CD4-positive, alpha-beta T cell treated with Interleukin-4 for 4 hours (primary cell): Measurements from ENCODE around the gene SSR2.
"Not testable (repeated sequence)": the region's sequence is repeated elsewhere in the genome, so short reads cannot be mapped to it uniquely, and the experiment has no call there.

Source experiments
- DNase-seq: peaks from one replicate; pipeline ENCODE4 v3.0.0-alpha.2; 2020

Gene SSR2

DNA sequence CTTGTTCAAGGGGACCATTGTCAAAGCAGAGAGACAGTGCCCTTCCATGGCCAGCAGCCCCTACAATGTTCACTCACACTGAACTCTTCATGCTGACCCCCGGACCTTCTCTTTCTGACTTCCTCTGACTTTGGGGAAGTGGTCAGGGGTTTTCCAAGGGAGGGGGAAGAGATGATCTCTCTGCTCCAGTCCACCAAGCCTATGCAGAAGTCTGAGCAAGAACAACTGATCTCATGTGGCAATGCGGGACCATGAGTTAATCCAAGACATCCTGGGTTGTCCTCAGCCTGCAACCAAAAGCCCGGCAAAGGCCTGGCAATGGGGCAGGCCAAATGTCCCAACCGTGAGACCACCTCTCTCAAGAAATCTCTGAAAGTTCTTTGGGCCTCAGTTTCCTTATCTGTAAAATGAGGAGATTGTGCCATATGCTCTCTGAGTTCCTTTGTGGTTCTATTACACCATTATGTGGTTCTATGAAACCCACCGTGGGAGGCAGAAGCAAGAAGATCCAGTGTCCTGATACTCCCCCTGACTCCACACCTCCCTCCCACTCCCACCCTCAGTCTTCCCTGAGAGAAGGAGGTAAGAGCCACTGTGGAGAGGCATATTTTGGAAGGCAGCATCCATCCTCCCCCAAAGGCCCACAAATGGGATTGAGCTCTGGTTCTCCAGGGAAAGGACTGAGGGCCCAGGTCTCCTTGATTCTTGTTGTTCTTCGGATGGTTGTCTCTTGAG, 30.6 kb downstream of the SSR2 start:
- DNase-seq, result no peak

DNA sequence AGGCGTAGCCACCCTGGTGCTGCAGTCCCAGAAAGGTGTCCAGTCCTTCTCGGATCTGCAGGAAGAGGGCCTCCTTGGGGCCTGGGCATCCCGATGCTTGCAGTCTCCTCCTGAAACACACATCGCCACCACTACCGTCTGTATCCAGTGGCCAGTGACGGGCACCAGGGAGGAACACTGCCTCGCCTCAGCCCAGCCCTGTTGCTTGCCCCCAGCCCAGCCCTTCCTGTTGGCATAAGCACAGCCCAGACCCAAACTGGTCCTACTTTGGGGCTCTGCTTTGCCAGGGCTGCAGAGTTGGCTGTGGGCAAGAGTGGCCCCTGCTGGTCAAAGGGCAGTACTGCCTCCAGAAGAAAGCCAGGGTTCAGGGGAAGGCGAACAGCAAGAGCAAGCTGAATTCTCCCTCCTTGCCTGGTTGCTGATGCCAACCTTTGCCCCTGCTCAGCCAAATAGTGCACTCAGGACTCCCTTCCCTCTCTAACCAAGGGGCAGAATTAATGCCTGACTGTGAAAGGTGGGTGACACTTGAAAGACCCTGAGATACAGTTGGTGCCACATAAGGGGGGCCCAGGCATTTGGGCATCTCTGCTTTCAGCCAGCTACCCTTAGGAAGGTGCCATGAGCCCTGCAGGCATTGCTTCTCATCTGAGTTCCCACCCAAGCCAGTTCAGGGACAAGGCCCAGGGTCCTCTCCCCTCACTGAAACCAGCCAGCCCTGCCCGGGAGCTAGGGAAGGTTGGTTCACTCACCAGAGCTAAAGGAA, 31.3 kb downstream of the SSR2 start:
- DNase-seq, result peak; percentile 80

DNA sequence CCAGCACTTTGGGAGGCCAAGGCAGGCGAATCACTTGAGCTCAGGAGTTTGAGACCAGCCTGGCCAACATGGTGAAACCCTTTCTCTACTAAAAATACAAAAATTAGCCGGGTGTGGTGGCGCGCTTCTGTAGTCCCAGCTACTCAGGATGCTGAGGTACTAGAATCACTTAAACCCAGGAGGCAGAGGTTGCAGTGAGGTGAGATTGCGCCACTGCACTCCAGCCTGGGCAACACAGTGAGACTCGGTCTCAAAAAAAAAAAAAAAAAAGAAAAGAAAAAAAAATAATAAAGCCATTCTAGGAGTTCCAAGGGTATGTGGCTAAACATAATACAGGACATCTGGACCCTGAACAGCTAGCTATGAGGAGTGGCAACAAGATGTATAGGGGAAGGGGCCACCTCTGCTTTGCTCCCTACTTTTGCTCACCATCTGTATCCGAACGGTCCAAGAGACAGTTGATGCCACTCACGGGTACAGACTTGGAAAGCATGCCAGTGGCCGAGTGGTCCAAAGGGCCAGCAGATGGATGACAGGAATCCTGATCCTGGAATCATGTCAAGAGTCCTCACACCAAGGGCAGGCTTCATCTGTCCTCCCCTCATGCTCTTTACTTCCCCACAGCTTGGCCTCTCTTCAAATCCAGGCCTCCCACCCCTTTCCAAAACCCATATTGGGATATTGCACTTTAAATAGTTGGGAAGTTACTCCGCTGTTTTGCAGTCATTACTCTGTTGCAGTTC, 35.7 kb downstream of the SSR2 start:
- DNase-seq, result not testable (repeated sequence)

DNA sequence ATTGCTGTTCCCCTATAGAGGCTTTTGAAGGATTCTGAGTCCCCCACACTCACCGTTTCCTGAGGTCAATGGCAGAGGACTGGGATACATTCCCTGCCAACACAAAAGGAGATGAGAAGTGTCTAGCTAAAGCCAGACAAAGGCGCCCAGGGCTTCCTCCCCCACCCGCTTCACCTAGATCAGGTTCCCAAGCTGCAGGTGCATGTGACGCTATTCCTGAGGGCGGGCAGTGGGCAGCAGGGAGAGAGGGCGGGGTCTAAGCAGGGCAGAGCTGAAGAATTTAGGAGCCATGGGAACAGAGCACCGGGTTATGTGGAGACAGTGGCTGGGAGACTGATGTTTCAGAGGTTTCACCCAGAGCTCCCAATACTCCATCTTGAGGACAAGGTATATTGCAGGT, 36.4 kb downstream of the SSR2 start:
- no peak for DNase-seq

DNA sequence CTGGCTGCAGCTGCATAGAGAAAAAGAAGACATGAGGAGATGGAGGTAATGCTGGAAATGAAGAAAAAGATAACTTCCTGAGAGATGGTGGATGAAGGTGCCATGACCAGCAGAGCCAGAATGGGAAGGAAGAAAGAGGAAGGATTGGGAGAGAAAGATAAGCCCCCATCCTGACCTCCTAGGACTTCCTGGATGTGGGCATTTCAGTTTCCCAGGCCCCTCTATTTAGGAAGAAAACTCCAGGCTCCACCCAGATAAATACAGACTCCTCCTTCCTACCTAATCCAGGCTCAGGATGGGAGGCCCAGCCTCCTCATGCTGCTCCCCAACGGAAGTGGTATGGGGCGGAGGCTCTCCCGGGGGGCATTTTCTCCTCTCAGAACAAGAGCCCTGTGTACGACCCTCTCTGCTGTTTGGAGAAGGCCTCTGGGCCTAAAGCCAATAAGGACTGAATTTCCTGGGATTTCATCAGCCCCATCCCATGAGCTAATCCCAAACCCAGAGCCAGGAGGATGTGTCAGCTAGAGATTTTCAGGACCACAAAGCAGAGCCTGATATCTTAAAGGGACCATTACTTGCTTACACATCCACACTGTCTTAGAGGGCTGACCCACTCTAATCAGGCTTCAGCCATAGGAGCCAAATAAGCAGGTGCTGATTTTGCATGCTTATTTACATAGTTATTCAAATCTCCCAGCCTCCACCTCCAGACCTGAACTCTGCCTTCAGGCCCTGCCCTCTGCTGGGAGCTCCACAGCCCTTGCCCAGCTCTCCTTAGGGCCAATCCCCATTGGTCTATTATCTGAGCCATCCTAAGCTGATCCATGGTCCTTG, 37.3 kb downstream of the SSR2 start:
- DNase-seq, result no peak

DNA sequence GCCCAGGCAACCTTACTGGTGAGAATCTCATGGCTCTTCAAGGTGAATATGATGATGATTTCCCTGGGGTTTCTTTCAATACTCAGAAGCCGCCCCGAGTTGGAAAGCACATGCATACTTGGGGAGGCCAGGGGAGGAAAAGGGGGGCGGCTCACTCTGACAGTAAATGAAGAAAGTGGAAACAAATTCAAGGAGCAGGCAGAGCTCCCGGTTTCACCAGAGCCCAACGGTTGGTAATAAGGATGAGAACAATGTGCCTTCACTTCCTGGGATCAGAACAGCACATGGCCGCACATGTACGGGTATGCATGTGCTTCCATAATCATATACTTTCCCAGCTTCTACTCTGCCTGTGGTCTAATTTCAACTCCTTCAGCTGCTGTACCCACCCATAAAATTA, 38.6 kb downstream of the SSR2 start:
- no peak for DNase-seq

DNA sequence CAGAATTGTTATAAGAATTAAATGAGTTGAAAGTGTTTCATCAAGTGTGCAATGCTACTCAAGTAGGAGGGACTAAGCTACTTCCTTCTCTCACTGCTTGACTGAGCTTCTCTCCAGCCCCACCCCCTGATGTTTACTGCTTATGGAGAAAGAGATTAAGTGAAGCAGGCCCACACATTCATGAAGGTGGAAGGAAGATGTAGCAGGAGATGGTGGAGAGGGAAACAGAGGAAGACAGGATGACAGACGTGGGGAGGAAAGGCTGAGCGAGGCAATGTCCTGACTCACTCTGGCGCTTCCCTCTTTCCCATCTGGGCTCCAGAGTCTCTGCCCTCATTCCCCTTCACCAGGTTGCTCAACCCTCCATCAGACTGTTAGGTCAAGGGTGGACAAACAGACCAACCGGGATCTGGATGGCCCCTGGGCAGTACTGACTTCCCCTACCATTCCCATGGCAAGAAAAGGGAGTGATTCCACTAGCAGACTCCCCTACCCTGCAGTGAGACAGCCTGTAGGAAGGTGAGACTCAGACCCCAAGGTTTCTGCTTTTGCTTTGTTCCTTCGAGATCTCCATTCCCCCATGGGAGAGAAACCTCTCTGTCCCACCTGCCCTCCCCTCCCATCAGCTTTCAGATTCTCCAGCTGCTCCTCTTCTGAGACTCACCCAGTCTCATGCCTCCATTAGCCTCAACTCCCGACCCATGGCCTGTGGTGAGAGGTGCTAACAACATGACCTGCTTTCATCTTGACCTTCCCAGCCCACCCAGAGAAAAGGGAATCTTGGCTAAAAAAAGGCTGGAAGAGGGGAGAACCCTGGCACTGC, 39.3 kb downstream of the SSR2 start:
- peak; percentile 58 for DNase-seq

DNA sequence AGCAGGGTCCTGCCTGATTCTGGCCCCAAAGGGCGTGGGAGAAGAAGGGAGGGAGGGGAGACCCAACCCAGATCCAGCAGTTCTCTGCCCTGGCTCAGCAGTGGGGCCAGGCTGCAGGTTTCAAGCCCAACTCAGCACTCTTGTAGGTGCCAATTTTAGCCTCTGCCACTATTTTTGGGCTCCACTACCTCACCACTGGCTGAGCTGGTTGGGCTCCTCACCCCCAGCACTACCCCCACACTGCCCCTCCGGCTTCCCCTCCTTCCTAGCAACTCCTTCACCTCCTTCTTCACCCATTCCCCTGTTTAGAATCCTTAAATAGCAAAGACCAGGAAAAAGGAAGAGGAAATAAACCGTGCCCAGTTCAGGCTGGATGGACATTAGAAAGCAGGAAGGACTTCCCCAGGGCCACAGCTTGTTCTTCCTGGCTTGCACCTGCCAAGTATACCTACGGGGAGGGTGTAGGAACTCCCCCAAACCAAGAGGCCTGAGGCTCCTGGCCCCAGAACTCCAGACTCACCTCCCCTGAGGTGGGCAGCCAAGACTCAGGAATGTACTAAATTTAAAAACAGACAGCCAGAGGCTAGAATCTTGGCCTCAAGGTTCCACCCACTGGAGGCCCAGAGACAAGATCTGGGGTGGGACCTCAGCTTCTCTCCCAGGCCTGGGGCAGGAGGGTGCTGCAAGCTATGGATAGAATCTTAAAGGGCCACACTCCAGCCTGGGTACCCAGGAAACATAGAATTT, 41.0 kb downstream of the SSR2 start:
- no peak for DNase-seq

DNA sequence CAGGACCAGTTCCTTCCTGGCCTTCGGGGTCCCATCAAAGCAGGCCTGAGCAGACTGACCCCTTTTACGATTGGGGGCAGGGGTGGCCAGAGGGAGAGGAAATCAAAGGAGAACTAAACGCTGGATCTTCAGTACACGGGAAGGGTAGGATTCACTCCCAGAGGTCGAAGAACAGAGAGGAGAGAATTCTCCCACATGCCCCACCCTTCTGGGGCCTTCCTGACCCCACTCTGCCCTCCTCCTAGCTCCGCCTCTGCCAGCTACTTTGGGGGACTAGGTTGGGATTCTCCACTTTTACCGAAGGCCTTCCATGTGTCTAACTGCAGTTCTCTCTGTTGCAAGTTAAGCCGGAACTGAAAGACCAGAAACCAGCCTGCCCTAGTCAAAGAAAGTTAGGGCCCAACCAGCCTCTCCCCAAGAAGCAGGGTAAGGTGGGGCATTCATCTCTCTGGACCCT, 41.8 kb downstream of the SSR2 start:
- no peak for DNase-seq

DNA sequence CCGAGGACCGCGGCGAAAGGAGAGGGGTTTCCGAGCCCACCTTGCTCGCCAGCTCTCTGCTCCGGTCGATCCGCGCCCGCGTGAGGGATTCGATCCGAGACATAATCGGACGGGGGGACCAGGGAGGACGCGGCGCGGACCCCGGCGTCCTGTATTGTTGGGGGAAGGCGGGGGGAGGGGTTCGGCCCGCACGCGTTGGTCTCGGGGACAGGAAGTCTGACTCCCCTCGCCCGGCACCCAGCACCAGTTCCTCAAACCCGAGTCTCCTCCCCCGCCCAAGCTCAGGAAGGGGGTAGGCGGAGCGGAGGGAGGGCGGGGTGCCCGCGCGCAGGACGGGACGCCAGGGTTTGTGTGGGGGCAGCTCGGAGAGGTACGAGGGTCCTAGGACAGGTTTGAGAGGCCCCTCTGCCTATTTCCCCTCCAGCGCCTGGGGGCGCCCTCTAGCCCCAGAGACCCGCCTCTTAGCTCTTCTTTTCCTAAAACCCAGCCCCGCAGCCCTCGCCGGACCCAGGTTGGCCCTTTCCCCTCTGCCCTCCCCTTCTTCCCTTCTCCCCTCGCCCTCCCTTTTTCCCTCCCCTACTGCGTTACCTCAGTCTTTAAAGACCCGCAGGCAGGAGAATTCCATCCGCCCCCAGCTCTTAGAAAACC, 42.3 kb downstream of the SSR2 start, which contains the start of gene ARHGEF2:
TSS of gene ARHGEF2 (minus strand) at position 223 of the 648 bp plus-strand sequence. CDS start at position 103, 120 bp downstream.
- peak; percentile 71 for DNase-seq

DNA sequence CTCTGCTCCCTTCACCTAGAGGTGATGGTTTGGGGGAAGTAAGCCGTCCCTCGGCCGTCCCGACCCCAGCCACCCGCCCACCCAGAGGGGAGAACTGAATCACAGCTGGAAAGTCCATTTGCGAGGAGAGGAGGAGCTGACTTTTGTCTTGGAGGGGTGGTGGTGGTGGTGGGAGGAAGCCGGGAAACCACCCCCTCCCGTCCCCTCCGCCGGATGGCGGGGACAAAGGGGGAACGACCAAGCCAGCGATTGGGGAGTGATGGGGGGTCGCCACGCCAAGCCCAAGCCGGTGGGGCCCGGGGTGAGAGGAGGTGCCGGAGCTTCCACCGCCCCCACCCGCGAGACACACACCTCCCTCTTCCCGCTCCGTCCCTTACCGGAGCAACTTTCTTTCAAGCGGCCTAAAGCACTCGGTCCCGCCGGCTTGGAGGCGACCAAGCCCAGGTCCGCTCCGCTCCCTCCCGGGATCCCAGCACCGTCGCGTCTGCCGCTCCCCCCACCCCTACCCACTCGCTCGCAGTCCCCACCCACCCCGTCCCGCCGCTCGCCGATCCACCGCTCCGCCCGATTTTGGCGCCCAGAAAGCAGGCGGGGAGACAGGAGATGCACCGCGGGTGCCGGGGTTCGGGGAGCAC, 42.9 kb downstream of the SSR2 start:
- peak; percentile 40 for DNase-seq

DNA sequence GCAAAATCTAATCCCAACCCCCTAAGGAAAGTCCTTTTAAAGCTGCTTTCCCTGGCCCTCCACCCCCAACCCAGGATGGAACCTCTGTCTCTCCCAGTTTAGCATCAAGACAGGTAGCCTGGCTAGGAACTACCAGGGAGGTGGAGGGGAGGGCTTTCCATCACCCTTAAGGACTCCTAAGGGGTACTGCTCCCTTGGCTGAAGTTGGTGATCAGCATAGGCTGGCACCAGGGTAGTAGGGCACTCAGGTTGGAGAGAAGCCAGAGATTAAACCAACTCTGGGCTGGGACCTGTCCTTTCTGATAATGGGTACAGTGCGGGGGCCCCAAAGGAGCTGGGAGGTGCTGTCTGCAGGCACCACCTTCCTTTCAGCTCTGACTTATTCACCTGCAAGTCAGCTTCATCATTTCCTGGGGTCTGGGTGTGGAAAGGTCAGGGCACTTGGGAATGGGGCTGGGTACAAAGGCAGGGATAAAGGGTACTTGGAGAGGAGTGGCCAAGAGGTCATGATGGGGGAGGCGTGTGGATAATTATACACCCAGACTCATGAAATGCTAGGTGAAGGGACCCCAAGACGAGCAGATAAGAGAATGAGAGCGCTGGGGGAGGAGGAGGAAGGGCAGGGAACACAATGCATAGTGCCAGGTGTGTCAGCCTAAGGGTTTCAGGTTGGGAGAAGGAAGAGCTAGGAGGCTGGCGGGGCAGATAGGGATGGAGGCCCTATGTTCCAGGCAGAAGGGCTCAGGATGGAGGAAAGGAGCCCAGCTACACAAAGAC, 43.6 kb downstream of the SSR2 start:
- DNase-seq, result no peak

DNA sequence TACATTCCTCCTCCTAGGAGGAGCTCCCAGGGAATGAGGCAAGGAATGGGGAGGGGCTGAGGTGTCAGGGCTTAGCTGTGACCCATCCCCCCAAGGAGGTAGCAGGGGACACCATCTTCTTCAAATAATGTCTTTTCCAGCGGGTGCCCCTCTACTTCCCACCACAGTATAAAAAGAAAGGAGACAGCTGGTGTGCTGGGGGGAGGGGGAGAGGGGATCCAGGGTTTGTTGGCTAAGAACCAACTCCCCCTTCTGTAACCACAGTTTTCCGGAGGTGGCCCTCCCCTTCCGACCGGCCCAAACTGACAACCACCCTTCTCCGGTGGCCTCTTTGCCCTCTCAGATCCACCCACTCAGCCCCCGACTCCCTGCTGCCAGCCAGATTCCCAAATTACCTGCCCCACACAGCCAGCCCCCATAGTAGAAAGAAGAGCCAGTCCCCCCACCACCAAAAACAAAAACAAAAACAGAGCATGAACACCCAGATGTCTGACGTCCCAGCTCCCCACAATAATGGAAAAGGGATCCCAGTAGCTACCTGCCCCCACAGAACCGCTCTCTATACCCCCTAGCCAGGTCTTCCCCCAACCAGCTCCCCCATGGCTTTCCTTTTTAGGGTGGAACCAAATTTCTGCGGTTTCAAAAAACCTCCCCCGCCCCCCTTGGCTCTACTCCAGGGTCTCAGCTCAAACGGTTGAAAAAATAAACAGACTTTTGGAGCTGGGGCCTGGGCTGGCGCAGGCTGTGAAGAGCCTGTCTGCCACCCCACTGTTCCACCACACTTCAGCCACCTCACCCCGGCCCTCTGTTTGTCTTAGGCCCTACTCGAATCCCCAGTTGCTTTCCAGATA, 44.5 kb downstream of the SSR2 start:
- DNase-seq, result peak; percentile 66

DNA sequence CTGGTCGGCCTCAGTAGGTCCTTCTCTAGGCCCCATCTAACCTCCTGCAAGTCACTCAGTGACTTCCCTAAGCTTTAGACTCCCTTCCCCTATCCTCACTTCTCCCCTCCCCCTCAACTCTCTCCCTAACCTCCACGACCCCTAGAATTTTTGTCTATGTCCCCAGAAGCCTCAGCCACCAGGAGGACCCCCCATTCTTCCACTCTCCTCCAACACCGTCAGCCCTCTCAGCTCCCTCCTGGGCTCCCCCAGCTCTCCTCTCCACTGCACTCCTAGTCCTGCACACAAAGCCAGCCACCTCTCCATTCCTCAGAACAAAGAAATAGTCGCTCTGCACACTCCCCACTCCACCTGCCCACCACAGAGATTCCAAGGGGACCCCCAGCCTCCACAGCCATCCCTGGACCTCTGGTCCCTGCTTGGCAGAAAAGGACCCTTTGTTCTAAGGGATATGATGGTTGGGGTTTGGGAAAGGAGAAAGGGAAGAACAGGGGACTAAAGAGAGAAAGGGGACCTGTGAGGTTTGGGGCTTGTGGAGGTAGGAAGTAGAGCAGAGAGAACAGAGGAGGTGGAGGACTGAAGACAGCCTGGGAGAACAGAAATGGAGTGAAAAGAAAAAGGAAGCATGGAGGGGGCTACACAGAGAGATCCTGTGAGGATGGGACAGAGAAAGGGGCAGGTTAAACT, 45.2 kb downstream of the SSR2 start:
- DNase-seq, result no peak

DNA sequence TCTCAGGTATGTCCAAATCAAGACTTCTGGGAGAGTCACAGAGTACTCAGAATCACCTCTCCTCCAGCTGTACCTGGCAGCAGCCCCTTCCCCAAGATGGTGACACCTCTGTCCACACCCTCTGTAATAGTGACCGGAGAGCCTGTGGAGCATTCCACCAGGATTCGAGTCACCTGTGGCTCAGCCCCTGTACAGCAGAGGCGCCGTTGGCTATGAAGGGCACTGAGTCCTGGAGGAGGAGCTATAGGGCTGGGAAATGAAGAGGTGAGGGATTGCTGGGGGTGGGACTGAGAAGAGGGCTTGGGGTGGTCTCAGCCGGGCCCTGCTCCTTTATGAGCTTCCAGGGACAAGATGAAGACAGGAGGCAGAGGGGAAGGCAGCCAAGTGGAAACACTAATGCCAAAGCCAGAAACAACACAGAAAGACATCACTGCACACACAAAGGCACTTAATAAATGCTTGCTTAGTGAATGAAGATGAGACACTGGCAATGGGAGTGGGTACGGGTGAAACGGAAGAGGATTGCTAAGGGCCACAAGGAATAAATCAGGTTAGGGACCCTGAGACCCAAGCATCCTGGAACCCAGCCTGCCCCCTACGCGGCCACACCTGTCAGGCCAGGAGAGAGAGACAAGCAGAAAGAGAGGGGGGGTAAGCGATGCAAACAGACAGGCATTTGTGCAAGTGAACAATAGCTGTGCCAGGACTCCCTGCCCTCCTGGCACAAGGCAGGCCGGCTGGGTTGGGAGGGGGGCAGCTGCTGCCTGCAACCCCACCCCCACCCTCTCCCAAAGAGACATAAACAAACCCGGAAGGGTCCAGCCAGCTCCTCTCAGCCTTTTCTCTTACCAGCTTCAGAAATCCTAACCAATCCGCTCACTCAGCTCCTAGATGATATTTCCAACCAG, 46.3 kb downstream of the SSR2 start:
- no peak for DNase-seq

DNA sequence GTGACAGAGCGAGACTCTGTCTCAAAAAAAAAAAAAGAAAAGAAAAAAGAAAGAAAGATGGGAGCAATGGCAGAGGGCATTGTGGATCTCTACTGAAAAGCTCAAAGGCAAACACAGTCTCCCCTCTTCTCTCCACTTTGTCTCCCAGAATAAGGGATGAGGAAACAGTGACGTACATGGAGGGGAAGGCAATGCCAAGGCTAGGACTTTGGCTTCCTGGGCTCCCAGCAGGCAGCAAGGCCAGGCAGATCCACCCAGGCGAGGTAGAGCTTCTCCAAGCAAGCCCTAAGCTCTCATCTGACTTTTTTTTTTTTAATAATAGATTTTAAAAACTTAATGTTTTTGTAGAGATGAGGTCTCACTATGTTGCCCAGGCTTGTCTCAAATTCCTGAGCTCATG, 47.0 kb downstream of the SSR2 start:
- DNase-seq, result no peak
